OCI-LY3 (cell line): ENCODE measurements around the gene SND1.

Experiments
- H2AFZ ChIP-seq: fragments of 200-600, 300-600 bp; shearing (Covaris generic); 2 replicates; pipeline ENCODE4 v1.6.0; 2014; ENCODE audit warnings: antibody characterized with exemption, low read depth, low read length
- H3K27ac ChIP-seq: fragments of 200-600, 300-600 bp; sonication (generic); 2 replicates; pipeline ENCODE4 v1.5.1; 2014; ENCODE audit warnings: mild to moderate bottlenecking, low read length, moderate library complexity, mixed read lengths
- H3K27me3 ChIP-seq: fragments of 200-600, 300-600 bp; sonication (generic); 2 replicates; pipeline ENCODE4 v1.6.1; 2014; ENCODE audit warnings: low read depth, low read length, mixed read lengths
- H3K36me3 ChIP-seq: fragments of 200-600, 300-600 bp; sonication (generic); replicated peaks from 2 replicates; pipeline ENCODE3; 2014; ENCODE audit warnings: low read depth, low read length, mixed read lengths
- H3K4me1 ChIP-seq: fragments of 300-600, 200-600 bp; sonication (generic); 2 replicates; pipeline ENCODE4 v1.6.1; 2014; ENCODE audit warnings: low read length, mixed read lengths
- H3K4me2 ChIP-seq: fragments of 200-600, 300-600 bp; sonication (generic); 2 replicates; pipeline ENCODE4 v1.6.1; 2014; ENCODE audit warnings: low read length, mixed read lengths
- H3K4me3 ChIP-seq: fragments of 300-600, 200-600 bp; sonication (generic); 2 replicates; pipeline ENCODE4 v1.5.1; 2014; ENCODE audit warnings: antibody characterized with exemption, mild to moderate bottlenecking, low read length, moderate library complexity
- H3K79me2 ChIP-seq: fragments of 300-600, 200-600 bp; shearing (Covaris generic); 2 replicates; pipeline ENCODE4 v1.6.1; 2014; ENCODE audit warnings: mild to moderate bottlenecking, low read length, mixed read lengths
- H3K9ac ChIP-seq: fragments of 300-600, 200-600 bp; shearing (Covaris generic); 2 replicates; pipeline ENCODE4 v1.6.0; 2014; ENCODE audit warnings: mild to moderate bottlenecking, low read length, moderate library complexity
- H3K9me3 ChIP-seq: fragments of 200-600, 300-600 bp; shearing (Covaris generic); 2 replicates; pipeline ENCODE4 v1.6.1; 2014; ENCODE audit warnings: low read length, mixed read lengths; ENCODE audit not compliant: insufficient read depth
- H4K20me1 ChIP-seq: fragments of 200-600, 300-600 bp; sonication (generic); 2 replicates; pipeline ENCODE4 v1.6.1; 2016; ENCODE audit warnings: low read length, mixed read lengths; ENCODE audit not compliant: insufficient read depth
- CTCF ChIP-seq: fragments of 200-600, 300-600 bp; sonication (generic); IDR thresholded peaks from 2 replicates; pipeline ENCODE4 v1.5.1; 2014; ENCODE audit warnings: antibody characterized with exemption, low read length, low read depth
- EZH2phosphoT487 ChIP-seq: fragments of 200-600 bp; shearing (Covaris generic); IDR thresholded peaks from 2 replicates; pipeline ENCODE4 v1.6.1; 2018; ENCODE audit warnings: antibody characterized with exemption, mixed run types, low read depth

SND1 gene

GRCh38 chr7:127766831-127767459, 115.0 kb downstream of the SND1 start:
- H3K4me1 ChIP-seq: peaks cover 35% of the 10 kb centered on the region
- peaks cover 86% of the 10 kb centered on the region for H4K20me1 ChIP-seq
- H3K9me3 ChIP-seq: no peaks in the 10 kb centered on the region
- TF ChIP-seq CTCF: no peak
- no peak for TF ChIP-seq EZH2phosphoT487
- no peak overlapping the region for H3K9ac ChIP-seq
- no peak overlapping the region for H3K4me3 ChIP-seq
- H2AFZ ChIP-seq: no peak overlapping the region
- peaks cover 22% of the 10 kb centered on the region for H3K36me3 ChIP-seq
- H3K79me2 ChIP-seq: peaks cover 95% of the 10 kb centered on the region
- H3K4me2 ChIP-seq: no peak overlapping the region
- no peaks in the 10 kb centered on the region for H3K27me3 ChIP-seq
- H3K27ac ChIP-seq: no peak overlapping the region

GRCh38 chr7:127768241-127768640, 116.2 kb downstream of the SND1 start:
- TF ChIP-seq CTCF (no peak), EZH2phosphoT487 (no peak)

GRCh38 chr7:127769137-127769536, 117.1 kb downstream of the SND1 start:
- H3K4me3 ChIP-seq: no peak overlapping the region
- H3K4me2 ChIP-seq: no peak overlapping the region
- peaks cover 78% of the 10 kb centered on the region for H4K20me1 ChIP-seq
- peaks cover 41% of the 10 kb centered on the region for H3K4me1 ChIP-seq
- H3K36me3 ChIP-seq: peaks cover 18% of the 10 kb centered on the region
- H3K9me3 ChIP-seq: no peaks in the 10 kb centered on the region
- H2AFZ ChIP-seq: no peak overlapping the region
- no peak overlapping the region for H3K27ac ChIP-seq
- TF ChIP-seq CTCF: no peak
- no peak for TF ChIP-seq EZH2phosphoT487
- no peaks in the 10 kb centered on the region for H3K27me3 ChIP-seq
- H3K9ac ChIP-seq: no peak overlapping the region
- H3K79me2 ChIP-seq: peaks cover 96% of the 10 kb centered on the region

More at GRCh38 chr7:127768241-127768640, 116.2 kb downstream of the SND1 start:
- Histone ChIP-seq H3K4me1 (peaks cover 41% of the 10 kb centered on the region), H2AFZ (no peak overlapping the region), H3K4me3 (no peak overlapping the region), H3K79me2 (peaks cover 96% of the 10 kb centered on the region), H3K27me3 (no peaks in the 10 kb centered on the region), H3K9ac (no peak overlapping the region), H3K4me2 (no peak overlapping the region), H4K20me1 (peaks cover 80% of the 10 kb centered on the region), H3K36me3 (peaks cover 19% of the 10 kb centered on the region), H3K9me3 (no peaks in the 10 kb centered on the region), H3K27ac (no peak overlapping the region)

- Histone ChIP-seq H3K4me1 (peaks cover 34% of the 10 kb centered on the region), H3K9me3 (no peaks in the 10 kb centered on the region), H3K79me2 (peaks cover 90% of the 10 kb centered on the region), H2AFZ (no peak overlapping the region), H3K4me3 (no peak overlapping the region), H3K27ac (no peak overlapping the region), H3K4me2 (no peak overlapping the region), H4K20me1 (peaks cover 71% of the 10 kb centered on the region), H3K27me3 (no peaks in the 10 kb centered on the region), H3K9ac (no peak overlapping the region), H3K36me3 (peaks cover 11% of the 10 kb centered on the region)
- TF ChIP-seq EZH2phosphoT487: no peak
- TF ChIP-seq CTCF: no peak
These were observed 117.9 kb downstream of the SND1 start for GRCh38 chr7:127769696-127770400.
